Keratinocyte (primary cell): Measurements from ENCODE around the gene ITPR2.
"Not testable (repeated sequence)": the region's sequence is repeated elsewhere in the genome, so short reads cannot be mapped to it uniquely, and the experiment has no call there.

Experiments used
- EZH2 ChIP-seq: IDR thresholded peaks from one replicate; pipeline ENCODE4 v1.6.1; 2012; ENCODE audit warnings: inconsistent platforms, mild to moderate bottlenecking, low read length, moderate library complexity
- TF ChIP-seq, protein P1 (sequence below), 3 experiments: IDR thresholded peaks in 1 of 3; conservative IDR thresholded peaks in 1 of 3; optimal IDR thresholded peaks in 1 of 3; 2 replicates in 2 of 3; 3 replicates in 1 of 3; pipeline versions ENCODE3 to v1.5.1; 2011; ENCODE audit warnings: low read length in 3 of 3, mild to moderate bottlenecking in 3 of 3, moderate library complexity in 2 of 3, control low read depth in 1 of 3, inconsistent platforms in 1 of 3; ENCODE audit not compliant: insufficient read depth in 2 of 3; ENCODE audit errors: extremely low read depth in 1 of 3

- TF ChIP-seq, protein P1, sequence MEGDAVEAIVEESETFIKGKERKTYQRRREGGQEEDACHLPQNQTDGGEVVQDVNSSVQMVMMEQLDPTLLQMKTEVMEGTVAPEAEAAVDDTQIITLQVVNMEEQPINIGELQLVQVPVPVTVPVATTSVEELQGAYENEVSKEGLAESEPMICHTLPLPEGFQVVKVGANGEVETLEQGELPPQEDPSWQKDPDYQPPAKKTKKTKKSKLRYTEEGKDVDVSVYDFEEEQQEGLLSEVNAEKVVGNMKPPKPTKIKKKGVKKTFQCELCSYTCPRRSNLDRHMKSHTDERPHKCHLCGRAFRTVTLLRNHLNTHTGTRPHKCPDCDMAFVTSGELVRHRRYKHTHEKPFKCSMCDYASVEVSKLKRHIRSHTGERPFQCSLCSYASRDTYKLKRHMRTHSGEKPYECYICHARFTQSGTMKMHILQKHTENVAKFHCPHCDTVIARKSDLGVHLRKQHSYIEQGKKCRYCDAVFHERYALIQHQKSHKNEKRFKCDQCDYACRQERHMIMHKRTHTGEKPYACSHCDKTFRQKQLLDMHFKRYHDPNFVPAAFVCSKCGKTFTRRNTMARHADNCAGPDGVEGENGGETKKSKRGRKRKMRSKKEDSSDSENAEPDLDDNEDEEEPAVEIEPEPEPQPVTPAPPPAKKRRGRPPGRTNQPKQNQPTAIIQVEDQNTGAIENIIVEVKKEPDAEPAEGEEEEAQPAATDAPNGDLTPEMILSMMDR (optimal IDR thresholded peaks at IDR 0.05 in 1 of 3, IDR thresholded peaks at IDR 0.05 in 1 of 3, conservative IDR thresholded peaks at IDR 0.05 in 1 of 3; ENCODE audit: extremely low read depth in 1 of 3, insufficient read depth in 2 of 3, low read length in 3 of 3) = not testable (repeated sequence)
- not testable (repeated sequence) for TF ChIP-seq EZH2
Observed at GRCh38 chr12:26862787-26863186, 29.8 kb upstream of the ITPR2 start.
